ENCODE results near the gene HOXB3.

HOXB3 gene

DNA sequence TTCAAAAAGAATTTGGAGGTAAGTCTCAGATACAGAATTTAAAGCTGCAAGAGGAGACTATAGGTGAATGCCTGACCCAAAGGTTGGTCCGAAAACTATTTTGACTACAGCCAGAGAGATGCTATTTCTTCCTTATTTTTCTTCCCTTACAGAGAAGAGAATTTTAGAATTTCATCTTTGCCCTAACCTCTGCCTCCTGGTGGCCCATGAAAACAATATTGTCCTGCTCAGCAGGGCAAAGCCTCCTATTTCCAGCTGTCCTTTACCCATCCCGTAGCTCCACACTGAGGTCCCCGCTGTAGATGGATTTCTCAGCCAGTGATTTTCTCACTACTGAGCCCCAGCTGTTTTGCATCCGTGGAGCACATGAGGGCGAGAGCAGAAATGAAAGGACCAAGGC, 83.8 kb downstream of the HOXB3 start:
- DNase-seq (ENCODE audit: low read depth in 2 of 2, low spot score in 1 of 2) = no peak

DNA sequence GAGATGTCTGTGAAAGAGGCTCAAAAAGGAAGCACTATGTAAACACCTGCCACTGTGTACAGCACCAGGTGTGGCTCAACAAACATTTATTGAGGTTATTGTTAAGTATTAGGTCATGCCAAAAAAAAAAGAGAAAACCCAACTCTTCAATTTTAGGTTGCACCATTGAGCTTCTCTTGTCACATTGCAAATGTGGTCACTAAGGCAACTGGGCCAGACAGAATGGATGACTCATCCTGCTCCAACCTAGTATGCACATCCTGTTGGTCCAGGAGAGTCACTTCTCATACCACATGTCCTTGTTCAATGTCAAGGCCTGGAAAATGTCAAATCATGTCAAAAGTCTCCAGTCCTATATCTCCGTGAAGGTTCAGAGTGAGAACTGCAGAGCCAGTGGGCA, 84.3 kb downstream of the HOXB3 start:
- peak in 1 of 2 donors; percentile 21 for DNase-seq (ENCODE audit: low read depth in 2 of 2, low spot score in 1 of 2)

DNA sequence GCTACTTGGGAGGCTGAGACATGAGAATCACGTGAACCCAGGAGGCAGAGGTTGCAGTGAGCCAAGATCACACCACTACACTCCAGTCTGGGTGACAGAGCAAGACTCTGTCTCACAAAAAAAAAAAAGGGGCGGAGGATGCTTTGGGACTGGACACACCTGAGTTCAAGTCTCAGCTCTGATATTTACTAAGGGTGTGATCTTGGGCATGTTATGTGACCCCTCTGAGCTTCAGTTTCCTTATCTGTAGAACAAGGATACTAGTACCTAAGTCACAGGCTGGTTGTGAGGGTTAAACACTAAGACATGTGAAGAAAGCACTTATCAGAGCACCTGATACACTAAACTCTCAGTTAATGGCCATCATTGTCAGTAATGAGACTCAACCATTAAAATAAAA, 85.1 kb downstream of the HOXB3 start:
- no peak for DNase-seq (ENCODE audit: low read depth in 2 of 2, low spot score in 1 of 2)

DNA sequence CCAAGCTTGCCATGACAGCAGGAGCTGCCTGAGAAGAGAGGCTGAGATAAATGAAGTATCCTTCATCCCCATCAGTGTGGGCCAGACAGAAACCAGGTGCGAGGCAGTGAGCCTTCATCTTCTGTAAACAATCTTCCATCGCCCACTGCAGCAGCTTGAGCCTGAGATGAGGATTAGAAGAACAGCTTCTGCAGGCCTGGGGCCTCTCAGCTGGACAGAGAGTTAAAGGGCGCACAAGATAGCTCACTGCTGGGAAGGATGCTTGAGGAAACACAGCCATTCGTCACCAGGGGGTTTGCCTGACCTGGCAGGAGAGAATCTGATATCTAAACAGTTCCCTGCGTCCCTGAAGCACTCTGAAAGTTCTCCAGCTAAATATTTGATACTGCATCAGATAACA, 86.3 kb downstream of the HOXB3 start:
- DNase-seq (ENCODE audit: low read depth in 2 of 2, low spot score in 1 of 2) = no peak

DNA sequence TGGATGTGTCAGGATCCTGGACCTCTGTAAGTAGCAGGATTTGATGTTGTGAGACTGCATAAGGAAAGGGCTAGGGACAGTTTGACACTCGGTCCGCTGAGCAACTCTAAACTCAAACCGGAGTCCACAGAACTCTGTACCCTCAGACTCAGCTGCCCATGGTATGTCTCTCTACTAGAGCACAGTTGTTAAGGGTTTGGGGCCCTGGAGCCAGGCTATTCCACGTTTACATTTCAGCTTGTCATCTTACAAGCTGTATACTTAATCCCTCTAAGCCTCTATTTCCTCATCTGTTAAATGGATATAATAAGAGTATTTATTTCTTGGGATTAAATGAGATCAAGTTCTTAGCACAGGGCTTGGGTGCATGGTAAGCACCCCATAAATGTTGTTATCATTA, 87.1 kb downstream of the HOXB3 start:
- DNase-seq (ENCODE audit: low read depth in 2 of 2, low spot score in 1 of 2) = no peak

DNA sequence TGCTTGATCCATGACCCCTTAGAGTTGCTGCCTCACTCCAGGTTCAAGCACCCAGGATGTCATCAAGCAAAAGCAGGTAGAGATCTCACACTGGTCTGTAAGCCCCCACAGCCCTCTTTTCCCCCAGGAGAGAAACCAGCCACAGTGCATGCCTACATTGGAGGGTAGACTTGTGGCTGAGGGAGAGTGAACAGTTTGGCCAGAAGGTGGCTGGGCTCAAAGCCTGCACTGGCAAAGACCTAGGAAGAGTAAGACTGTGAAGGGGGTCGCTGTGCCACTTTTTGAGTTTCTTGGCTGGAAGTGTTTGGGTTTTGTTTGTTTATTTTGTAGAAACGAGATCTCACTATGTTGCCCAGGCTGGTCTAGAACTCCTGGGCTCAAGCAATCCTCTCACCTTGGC, 87.7 kb downstream of the HOXB3 start:
- DNase-seq (ENCODE audit: low read depth in 2 of 2, low spot score in 1 of 2) = no peak

DNA sequence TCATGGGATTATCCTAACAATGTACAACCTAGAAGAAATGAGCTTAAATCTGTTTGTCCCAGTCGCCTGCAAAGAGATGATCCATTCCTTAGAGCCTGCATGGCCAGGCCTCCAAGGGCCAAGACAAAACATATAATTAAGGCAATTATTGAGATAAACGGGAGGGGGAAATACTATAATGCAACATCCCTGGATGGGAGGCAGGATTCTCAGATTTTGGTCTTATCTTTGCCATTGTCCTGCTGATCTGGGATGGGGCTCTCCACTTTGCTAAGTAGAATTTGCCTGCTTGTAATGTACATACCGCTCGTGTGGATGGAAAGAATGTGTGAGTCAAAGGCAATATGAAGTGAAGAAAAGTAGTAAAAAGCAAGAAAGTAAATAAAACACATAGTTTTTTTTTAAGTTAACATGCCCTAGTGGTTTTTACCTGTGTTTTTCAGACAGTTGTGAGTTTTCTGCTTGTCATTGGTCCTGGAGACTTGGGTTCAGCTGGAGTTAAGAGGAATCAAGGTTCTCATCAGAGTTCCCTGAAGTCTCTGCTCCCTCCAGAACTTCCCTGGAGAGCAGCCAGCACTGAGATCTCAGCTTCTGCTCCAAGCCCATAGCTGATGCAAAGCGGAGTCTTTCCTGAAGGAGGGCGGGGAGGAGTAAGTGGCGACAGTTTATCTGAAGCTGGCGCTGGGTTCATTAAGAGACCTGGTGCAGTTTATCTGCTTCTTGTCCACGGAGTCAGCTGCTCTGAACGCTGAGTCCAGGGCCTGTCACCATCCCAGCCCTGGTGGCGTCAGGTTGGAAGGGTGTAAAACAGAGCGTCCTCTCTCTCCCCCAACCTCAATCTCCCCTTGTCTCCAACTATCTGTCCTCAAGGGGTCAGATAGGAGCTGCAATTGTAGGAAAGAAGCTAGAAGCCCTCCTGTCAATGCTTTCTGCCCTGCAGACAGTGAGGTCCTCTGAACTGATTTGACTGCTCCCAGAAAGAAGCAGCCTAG, 89.3 kb downstream of the HOXB3 start:
- DNase-seq (ENCODE audit: low read depth in 2 of 2, low spot score in 1 of 2) = no peak

DNA sequence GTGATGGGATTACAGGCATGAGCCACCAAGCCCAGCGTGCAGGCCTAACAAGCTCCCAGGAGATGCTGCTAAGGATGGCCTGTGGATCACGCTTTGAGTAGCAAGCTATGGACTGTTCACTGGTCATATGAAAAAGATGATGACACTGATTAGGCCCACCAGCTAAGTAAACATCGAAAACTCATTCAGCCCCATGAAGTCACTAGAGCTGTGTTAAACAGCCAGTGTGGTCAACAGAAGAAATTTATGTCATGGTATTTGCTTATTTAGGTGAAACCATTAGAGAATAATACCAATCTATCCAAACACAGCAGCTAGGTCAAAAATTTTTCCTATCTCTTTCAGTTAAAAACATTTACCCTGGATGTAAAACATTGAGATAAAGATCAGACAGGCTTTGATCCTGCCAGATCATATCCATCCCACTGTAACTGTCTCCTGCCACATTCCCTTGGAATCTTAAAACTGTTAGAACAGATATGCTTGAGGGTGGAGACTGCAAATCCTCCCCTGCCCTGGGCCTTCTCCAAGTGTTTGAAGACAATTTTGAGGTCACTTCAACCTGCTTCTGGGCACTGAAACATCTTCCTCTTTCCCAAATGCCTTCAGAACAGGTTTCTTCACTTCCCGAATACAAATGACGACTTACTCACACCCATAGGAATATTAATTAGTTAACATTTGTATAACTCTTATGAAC, 90.2 kb downstream of the HOXB3 start:
- DNase-seq (ENCODE audit: low read depth in 2 of 2, low spot score in 1 of 2) = no peak

DNA sequence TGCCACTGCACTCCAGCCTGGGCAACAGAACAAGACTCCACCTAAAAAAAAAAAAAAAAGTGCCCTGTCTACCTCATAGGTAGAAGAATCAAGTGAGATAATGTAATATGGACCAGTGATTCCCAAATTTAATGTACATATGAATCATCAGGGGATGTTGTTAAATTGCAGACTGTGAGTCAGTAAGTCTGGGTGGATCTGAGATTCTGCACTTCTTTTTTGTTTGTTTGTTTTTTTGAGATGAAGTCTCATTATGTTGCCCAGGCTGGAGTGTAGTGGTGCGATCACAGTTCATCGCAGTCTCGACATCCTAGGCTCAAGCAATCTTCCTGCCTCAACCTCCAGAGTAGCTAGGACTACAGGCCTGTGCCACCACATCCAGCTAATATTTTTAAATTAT, 90.8 kb downstream of the HOXB3 start:
- no peak for DNase-seq (ENCODE audit: low read depth in 2 of 2, low spot score in 1 of 2)
